TTC549 (cell line): ENCODE results near the gene INO80C.

Source experiments
- FAIRE-seq: peaks from 2 replicates; lab custom pipeline; 2012; peaks lifted over from hg19 to GRCh38; lab: Jason Lieb, UNC

The INO80C gene

DNA sequence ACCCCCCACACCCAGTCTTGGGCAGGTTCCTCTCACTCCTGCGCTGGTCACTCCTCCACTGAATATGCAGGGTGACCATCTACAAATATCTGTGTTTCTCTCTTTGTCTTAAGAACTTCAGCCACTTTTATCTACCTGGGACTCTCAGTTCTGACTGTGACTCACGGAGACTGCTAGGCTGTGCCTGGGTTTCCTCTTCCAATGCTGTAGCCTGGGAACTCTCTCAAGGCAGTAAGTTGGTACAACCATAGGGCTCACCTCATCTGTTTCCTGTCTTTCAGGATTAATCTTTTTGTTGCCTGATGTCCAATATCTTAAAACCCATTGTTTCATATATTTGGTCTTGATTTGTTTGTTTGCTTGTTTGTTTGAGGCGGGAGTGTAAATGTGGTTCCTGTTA, 73.4 kb downstream of the INO80C start:
- FAIRE-seq = no peak

- no peak for FAIRE-seq
Observed at GRCh38 chr18:35422237-35422636, 75.5 kb downstream of the INO80C start.

DNA sequence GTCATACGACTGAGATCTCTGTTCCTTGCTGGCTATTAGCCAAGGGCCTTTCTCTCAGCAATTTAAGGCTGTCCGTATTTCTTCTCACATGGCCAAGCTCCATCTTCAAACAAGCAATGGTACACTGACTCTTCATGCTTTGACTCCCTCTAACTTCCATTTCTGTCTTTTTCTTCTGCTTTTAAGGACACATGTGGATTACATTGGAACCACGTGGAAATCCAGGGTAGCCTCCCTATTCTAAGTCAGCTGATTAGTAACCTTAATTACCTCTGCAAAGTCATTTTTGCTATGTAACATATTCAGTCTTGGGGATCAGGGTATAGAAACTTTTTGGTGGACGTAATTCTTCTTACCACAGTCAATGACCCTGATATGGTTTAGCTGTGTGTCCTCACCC, 79.2 kb downstream of the INO80C start:
- no peak for FAIRE-seq
